SK-N-MC (cell line): ENCODE results near the gene RASSF4.

Experiments used
- DNase-seq: peaks from one replicate; pipeline ENCODE4 v3.0.0-alpha.2; 2011; ENCODE audit warnings: low read depth, low spot score
- H3K27ac ChIP-seq: fragments of 200-600 bp; sonication (generic); 2 replicates; pipeline ENCODE4 v1.5.1; 2016; ENCODE audit warnings: mixed run types
- H3K36me3 ChIP-seq: fragments of 200-600 bp; sonication (generic); 2 replicates; pipeline ENCODE4 v1.6.1; 2017; ENCODE audit warnings: antibody characterized with exemption, low read length, mixed read lengths; ENCODE audit not compliant: insufficient read depth
- H3K4me3 ChIP-seq: fragments of 200-600 bp; sonication (generic); 2 replicates; pipeline ENCODE4 v1.5.1; 2016
- H3K9ac ChIP-seq: fragments of 200-600 bp; sonication (generic); 2 replicates; pipeline ENCODE4 v1.8.0; 2017; ENCODE audit warnings: mixed run types, mixed read lengths; ENCODE audit not compliant: insufficient read length
- H3K9me3 ChIP-seq: fragments of 200-600 bp; sonication (generic); 2 replicates; pipeline ENCODE4 v1.6.1; 2017; ENCODE audit warnings: low read depth, mild to moderate bottlenecking, antibody characterized with exemption, low read length, moderate library complexity, mixed read lengths
- EZH2 ChIP-seq: fragments of 200-600 bp; sonication (generic); IDR thresholded peaks from one replicate; pipeline ENCODE4 v1.6.1; 2017; ENCODE audit warnings: antibody characterized with exemption
- FOXP2 ChIP-seq: optimal IDR thresholded peaks from 2 replicates; pipeline ENCODE3; 2011; ENCODE audit warnings: mild to moderate bottlenecking, moderate library complexity; ENCODE audit not compliant: insufficient read depth; ENCODE audit errors: extremely low read length, control extremely low read depth
- POLR2AphosphoS5 ChIP-seq: IDR thresholded peaks from 2 replicates; pipeline ENCODE4 v1.6.1; 2012; ENCODE audit warnings: mild to moderate bottlenecking, low read depth, low read length, borderline replicate concordance

The RASSF4 gene

DNA sequence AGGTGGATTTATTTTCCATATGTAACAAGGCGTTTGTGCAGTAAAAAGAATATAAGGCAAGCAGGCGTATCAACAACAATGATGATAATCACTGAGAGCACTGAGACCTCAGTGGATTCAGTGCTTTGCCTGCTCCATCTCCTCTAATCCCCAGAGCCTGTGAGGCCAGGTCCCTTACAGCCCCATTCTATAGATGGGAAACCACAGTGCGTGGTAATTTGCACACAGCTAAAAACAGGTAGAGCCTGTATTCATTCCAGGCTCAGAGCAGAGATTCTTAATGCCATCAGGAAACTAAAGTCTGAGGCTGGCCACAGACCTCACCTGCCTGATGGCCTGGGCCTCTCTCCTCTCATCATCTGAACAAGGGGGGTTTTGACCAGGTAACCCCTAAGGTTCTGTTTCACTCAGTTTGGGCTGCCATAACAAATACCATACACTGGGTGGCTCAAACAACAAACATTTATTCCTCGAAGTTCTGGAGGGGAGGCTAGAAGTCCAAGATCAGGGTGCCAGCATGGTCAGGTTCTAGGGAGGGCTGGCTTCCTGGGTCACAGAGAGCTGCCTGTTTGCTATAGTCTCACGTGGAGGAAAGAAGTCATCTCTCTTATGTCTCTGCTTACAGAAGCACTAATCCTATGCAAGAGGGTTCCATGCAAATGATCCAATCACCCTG, 10.3 kb upstream of the RASSF4 start:
- Histone ChIP-seq H3K9me3 (no peaks in the 10 kb centered on the region), H3K9ac (no peak overlapping the region), H3K27ac (no peak overlapping the region), H3K36me3 (no peaks in the 10 kb centered on the region), H3K4me3 (no peak overlapping the region)
- DNase-seq, result no peak
- TF ChIP-seq FOXP2, result no peak
- no peak for TF ChIP-seq POLR2AphosphoS5
- no peak for TF ChIP-seq EZH2

DNA sequence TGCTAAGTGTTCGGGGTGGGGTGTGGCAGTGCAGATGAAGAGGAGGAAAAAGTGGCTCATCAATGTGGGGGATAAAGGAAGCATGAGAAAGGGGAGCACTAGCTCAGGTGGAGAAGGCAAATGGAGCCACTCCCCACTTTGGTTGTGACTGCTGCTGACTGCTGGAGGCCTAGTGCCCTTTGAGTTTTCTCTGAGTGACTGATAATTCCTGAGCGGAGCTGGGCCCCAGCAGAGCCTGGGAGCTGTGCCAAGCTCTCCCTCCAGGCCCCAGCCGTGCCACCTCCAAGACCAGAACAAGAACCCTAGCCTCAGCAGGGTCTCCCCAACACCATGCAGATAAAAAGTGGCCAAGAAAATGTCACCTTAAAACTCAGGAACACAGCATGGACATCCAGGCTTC, 9.7 kb upstream of the RASSF4 start:
- no peak overlapping the region for H3K9ac ChIP-seq
- H3K9me3 ChIP-seq, result no peaks in the 10 kb centered on the region
- no peak for DNase-seq
- H3K4me3 ChIP-seq, result no peak overlapping the region
- H3K27ac ChIP-seq, result no peak overlapping the region
- TF ChIP-seq POLR2AphosphoS5, result no peak
- no peak for TF ChIP-seq EZH2
- TF ChIP-seq FOXP2, result no peak
- no peaks in the 10 kb centered on the region for H3K36me3 ChIP-seq

DNA sequence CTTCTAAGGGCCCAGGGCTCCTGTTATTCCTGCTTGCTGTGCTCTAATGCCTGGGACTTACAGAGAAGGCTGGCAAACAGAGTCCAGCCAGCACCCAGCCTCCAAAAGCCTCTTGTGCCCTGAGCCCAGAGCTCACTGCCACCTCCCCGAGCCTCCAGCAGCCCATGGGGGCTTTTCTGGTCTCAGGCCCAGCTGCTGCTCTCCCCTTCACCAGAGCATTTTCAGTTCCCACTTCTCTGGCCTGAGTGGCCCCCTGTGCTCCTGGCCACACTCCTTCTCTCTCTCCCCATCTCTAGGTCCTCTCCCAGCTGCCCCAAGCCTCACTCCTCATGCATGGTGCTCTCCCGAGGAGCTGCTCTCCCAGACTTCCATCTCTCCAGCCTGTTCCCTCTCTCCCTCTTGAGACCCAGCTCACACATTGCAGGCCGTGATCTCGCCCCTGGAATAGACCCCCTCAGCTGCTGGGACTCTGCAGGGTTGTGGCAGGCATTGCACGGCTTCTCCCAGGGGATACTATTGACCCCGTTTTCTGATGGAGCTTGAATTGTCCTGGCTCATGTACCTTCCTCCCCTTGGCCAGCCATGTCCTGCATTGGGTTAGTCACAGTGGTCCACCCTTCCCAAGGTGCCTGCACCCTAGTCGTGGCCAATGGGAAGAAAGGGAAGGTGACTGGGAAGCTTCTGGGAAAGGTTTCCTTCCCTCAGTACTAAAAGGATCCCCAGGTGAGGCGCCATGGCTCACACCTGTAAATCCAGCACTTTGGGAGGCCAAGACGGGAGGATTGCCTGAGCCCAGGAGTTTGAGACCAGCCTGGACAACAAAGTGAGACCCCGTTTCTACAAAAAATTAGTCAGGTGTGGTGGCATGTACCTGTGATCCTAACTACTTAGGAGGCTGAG, 9.0 kb upstream of the RASSF4 start:
- H3K9me3 ChIP-seq, result no peaks in the 10 kb centered on the region
- H3K9ac ChIP-seq, result no peak overlapping the region
- H3K36me3 ChIP-seq, result no peaks in the 10 kb centered on the region
- H3K4me3 ChIP-seq, result no peak overlapping the region
- H3K27ac ChIP-seq, result no peak overlapping the region
- TF ChIP-seq FOXP2 (no peak), POLR2AphosphoS5 (no peak), EZH2 (no peak)
- DNase-seq, result no peak

DNA sequence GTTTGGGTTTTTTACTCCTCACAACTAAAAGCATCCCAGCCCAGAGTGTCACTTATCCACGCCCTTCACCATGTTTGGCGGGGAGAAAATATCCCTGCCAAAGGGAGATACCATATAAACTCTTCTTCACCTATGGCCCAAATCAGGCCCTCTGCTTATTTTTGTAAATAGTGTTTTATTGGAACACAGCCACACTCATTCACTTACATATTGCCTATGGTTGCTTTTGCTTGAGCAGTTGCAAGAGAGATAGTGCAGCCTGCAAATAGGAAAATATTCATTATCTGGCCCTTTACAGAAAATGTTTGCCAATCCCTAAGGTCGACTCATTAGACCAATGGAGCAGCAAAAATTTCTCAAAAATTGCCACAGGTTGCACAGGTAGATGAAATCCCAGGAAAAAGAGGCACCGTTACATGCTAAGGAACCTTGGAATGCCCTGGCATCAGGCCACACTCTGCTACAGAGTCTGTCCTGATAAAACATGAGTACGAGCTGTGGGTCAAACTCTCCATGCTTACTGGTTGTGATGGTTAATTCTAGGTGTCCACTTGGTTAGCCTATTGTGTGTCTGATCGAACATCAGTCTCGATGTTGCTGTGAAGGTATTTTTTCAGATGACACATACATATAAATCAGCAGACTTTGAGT, 7.9 kb upstream of the RASSF4 start:
- H3K9ac ChIP-seq, result no peak overlapping the region
- H3K9me3 ChIP-seq, result no peaks in the 10 kb centered on the region
- H3K36me3 ChIP-seq, result no peaks in the 10 kb centered on the region
- TF ChIP-seq POLR2AphosphoS5 (no peak), FOXP2 (no peak)
- no peak overlapping the region for H3K27ac ChIP-seq
- no peak overlapping the region for H3K4me3 ChIP-seq
- DNase-seq, result no peak

DNA sequence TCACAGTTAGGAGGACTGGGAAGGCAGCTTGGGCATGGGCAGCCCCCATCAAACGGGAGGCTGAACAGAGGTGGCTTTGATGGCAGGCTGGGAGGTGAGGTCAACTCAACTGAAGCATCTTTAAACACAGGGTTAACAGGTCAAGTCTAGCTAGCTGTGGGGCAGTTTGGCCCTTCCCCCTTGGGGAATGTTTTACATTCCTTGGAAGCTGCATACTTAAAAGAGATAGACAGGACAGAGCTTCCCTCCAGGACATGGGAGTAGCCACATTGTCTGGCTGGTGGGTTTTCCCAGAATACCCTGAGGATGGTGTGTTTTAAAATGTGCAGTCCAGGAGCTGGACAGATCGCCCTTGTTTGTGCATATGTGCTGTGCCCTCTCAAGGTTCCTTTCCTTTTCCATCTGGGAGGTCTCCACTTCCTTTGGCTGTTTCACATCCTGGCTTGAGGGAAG, 6.8 kb upstream of the RASSF4 start:
- Histone ChIP-seq H3K9ac (no peak overlapping the region), H3K9me3 (no peaks in the 10 kb centered on the region), H3K4me3 (no peak overlapping the region), H3K27ac (no peak overlapping the region), H3K36me3 (no peaks in the 10 kb centered on the region)
- TF ChIP-seq FOXP2, result no peak
- TF ChIP-seq EZH2, result no peak
- DNase-seq, result no peak

DNA sequence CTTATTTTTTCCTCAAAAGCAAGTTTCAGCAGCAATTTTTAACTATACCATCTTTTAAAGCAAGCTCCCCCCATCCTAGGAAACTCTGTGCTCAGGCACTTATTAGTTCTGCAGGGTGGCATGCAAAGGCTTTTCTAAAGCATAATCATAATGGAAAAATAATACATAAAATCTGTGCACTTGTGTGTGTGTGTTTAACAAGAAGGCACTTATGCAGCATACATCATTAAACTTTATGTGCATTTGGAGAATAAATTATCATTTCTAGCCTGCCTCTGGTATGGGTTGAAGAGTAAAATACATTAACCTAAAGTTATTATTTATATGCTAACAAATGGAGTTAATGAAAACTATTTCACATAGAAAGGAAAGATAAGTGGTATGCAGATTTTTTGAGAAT, 5.6 kb upstream of the RASSF4 start:
- H3K27ac ChIP-seq, result no peak overlapping the region
- no peak overlapping the region for H3K9ac ChIP-seq
- TF ChIP-seq EZH2 (no peak), POLR2AphosphoS5 (no peak), FOXP2 (no peak)
- DNase-seq, result no peak
- H3K36me3 ChIP-seq, result no peaks in the 10 kb centered on the region
- H3K4me3 ChIP-seq, result no peak overlapping the region
- H3K9me3 ChIP-seq, result no peaks in the 10 kb centered on the region

DNA sequence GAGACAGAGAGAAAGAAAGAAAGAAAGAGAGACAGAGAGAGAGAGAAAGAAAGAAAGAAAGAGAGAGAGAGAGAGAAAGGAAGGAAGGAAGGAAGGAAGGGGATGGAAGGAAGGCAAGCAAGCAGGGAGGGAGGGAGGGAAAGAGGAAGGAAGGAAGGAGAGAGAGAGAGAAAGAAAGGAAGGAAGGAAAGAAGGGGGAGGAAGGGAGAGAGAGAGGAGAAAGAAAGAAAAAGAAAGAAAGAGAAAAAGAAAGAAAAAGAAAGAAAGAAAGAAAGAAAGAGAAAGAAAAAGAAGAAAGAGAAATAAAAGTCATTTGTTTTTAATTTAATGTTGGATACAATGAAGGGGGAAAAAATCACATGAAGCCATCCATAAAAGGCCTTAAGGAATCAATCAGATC, 4.6 kb upstream of the RASSF4 start:
- H3K27ac ChIP-seq, result no peak overlapping the region
- H3K4me3 ChIP-seq, result no peak overlapping the region
- no peaks in the 10 kb centered on the region for H3K9me3 ChIP-seq
- no peak overlapping the region for H3K9ac ChIP-seq
- DNase-seq, result no peak
- TF ChIP-seq POLR2AphosphoS5, result no peak
- no peak for TF ChIP-seq FOXP2
- no peak for TF ChIP-seq EZH2
- no peaks in the 10 kb centered on the region for H3K36me3 ChIP-seq

DNA sequence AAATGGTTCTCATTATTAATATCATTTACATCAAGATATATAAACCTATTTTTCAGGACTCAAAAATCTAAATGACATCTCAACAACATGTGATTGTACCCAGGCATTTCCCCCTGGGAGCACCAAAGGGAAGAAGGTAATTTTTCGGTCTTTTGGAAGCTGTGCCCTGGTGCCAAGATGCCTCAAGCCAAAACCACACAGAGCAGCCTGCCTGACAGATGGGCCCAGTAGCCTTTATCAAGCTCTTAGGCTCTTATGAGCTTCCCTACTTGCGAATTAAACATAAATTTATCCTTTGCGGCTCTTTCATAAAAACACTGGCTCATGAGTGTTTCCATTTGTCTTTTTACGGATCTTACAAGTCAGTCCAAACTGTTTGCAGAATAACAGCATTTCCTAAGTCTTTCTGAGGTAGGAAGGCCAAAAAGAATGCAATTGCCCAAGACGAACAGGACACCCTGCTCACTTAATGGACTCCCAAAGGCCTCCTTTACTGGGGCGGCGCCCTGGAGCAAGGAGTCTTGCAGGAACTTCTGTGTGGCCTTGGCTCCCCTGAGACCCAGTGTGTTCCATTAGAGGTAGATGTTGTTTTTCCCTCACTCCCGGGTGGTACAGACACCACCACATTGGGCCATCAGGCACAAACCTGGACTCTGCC, 4.1 kb upstream of the RASSF4 start:
- Histone ChIP-seq H3K9me3 (no peaks in the 10 kb centered on the region), H3K27ac (no peak overlapping the region), H3K4me3 (no peak overlapping the region), H3K9ac (no peak overlapping the region), H3K36me3 (no peaks in the 10 kb centered on the region)
- DNase-seq, result no peak
- TF ChIP-seq EZH2 (no peak), FOXP2 (no peak), POLR2AphosphoS5 (no peak)
